ENCODE results near the gene FMN2. TPM values are rescaled to one million over a fixed set of nuclear protein-coding genes. Genes with fewer than 3 reads are reported as not detected.

The FMN2 gene
- total RNA-seq, 1 experiment from 2014 or later: 0.59 TPM

GRCh38 chr1:240278082-240278481 is 186.4 kb downstream of the FMN2 start:
- H3K4me1 Mint-ChIP-seq: peaks cover 6 to 7% of the 10 kb centered on the region in 2 experiments; a peak in 3 of 4 replicates
- Histone ChIP-seq H3K79me2 (ENCODE audit: insufficient read depth, low read length) (no peaks in the 10 kb centered on the region), H2BK12ac (ENCODE audit: insufficient read length, low read depth, low read length) (no peak overlapping the region), H4K20me1 (ENCODE audit: control insufficient read depth, insufficient read depth, insufficient read length) (no peaks in the 10 kb centered on the region), H3K23me2 (ENCODE audit: insufficient read length, low read depth, low read length, poor library complexity, severe bottlenecking) (no peaks in the 10 kb centered on the region), H3K4me2 (ENCODE audit: insufficient read depth, insufficient read length, low read length) (no peak overlapping the region), H3K23ac (ENCODE audit: insufficient read length, low read depth, low read length) (no peak overlapping the region), H3K79me1 (ENCODE audit: insufficient read depth, low read depth, low read length, poor library complexity, severe bottlenecking) (no peaks in the 10 kb centered on the region), H3K4me1 (ENCODE audit: insufficient read depth, low read length) (no peaks in the 10 kb centered on the region), H3K18ac (ENCODE audit: insufficient read length, low read depth, low read length) (no peak overlapping the region), H2BK20ac (ENCODE audit: low read depth, low read length, poor library complexity, severe bottlenecking) (no peak overlapping the region), H3K14ac (ENCODE audit: insufficient read depth, low read length) (no peak overlapping the region), H3K9ac (ENCODE audit: extremely low read depth, insufficient read length, low read length) (no peak overlapping the region), H2BK15ac (ENCODE audit: low read depth, low read length) (no peak overlapping the region), H3K4ac (ENCODE audit: low read depth, low read length) (no peak overlapping the region), H3T11ph (ENCODE audit: low read length) (no peak overlapping the region), H4K5ac (ENCODE audit: insufficient read length, low read depth, low read length) (no peak overlapping the region), H4K8ac (replicated peaks; ENCODE audit: insufficient read length, low read depth, low read length) (no peak overlapping the region), H2BK120ac (ENCODE audit: low read depth, low read length, poor library complexity, severe bottlenecking) (no peak overlapping the region), H2AFZ (ENCODE audit: low read length) (no peak overlapping the region), H3K27me3 (ENCODE audit: insufficient read depth, low read length) (no peaks in the 10 kb centered on the region), H2AK5ac (ENCODE audit: insufficient read length, low read length) (no peak overlapping the region), H3K56ac (ENCODE audit: insufficient read length, low read depth, low read length) (no peak overlapping the region), H2BK5ac (ENCODE audit: insufficient read length, low read length) (no peak overlapping the region), H3K27ac (ENCODE audit: insufficient read length, low read depth, low read length) (no peak overlapping the region), H4K91ac (ENCODE audit: insufficient read length, low read depth, low read length) (no peak overlapping the region), H3K9me3 (ENCODE audit: control insufficient read depth, low read depth, low read length) (no peaks in the 10 kb centered on the region)
- no peaks in the 10 kb centered on the region for H3K9me3 Mint-ChIP-seq
- no peak overlapping the region for H3K4me3 Mint-ChIP-seq
- DNase-seq: no peak
- H3K27me3 Mint-ChIP-seq (ENCODE audit: low read depth): no peaks in the 10 kb centered on the region
- no peak overlapping the region for H3K27ac Mint-ChIP-seq
- TF ChIP-seq CTCF (conservative IDR thresholded peaks at IDR 0.05): no peak
- no peaks in the 10 kb centered on the region for H3K36me3 Mint-ChIP-seq (ENCODE audit: insufficient read depth in 1 of 3, low read depth in 3 of 3)
- WGBS (ENCODE audit: extremely low coverage, insufficient read length, low lambda C conversion rate): no CpG with 5 or more reads among the region's 6 CpGs
